ENCODE results near the gene CCDC134. TPM values are rescaled to one million over a fixed set of nuclear protein-coding genes. Genes with fewer than 3 reads are reported as not detected.
A peak's percentile ranks its signal among the peaks of the same experiment; 100 is the strongest.

The CCDC134 gene
- total RNA-seq, 4 donors from 2014 or later = 6.6 to 18.8 (median 14.4) TPM

- TF ChIP-seq CTCF (IDR thresholded peaks at IDR 0.05) (no peak), POLR2A (IDR thresholded peaks at IDR 0.05) (no peak)
- Histone ChIP-seq H3K27ac (no peak overlapping the region), H3K36me3 (no peaks in the 10 kb centered on the region), H3K27me3 (no peaks in the 10 kb centered on the region), H3K4me3 (replicated peaks in 1 of 3) (no peak overlapping the region), H3K4me1 (peaks cover 15 to 16% of the 10 kb centered on the region in 2 donors), H3K9me3 (no peaks in the 10 kb centered on the region)
- intact Hi-C loops (cut with DNase I) = no loop called here
- no peak for DNase-seq
- WGBS, 2 donors = 82 to 83% methylated on average over 10 of the region's 10 CpGs
Measured at GRCh38 chr22:41846268-41846987, 45.9 kb downstream of the CCDC134 start.

GRCh38 chr22:41847300-41847699 is 46.8 kb downstream of the CCDC134 start:
- Histone ChIP-seq H3K27me3 (no peaks in the 10 kb centered on the region), H3K4me1 (peaks cover 9 to 16% of the 10 kb centered on the region in 2 donors), H3K27ac (no peak overlapping the region), H3K36me3 (no peaks in the 10 kb centered on the region), H3K4me3 (replicated peaks in 1 of 3) (no peak overlapping the region), H3K9me3 (no peaks in the 10 kb centered on the region)
- WGBS, 2 donors = 77 to 87% methylated on average over 2 of the region's 2 CpGs
- DNase-seq = no peak
- intact Hi-C loops (cut with DNase I) = no loop called here
- TF ChIP-seq POLR2A (IDR thresholded peaks at IDR 0.05) = no peak
- no peak for TF ChIP-seq CTCF (IDR thresholded peaks at IDR 0.05)

GRCh38 chr22:41848468-41848867 is 48.0 kb downstream of the CCDC134 start:
- H3K27ac ChIP-seq = no peak overlapping the region
- no peak overlapping the region for H3K4me3 ChIP-seq (replicated peaks in 1 of 3)
- H3K9me3 ChIP-seq = no peaks in the 10 kb centered on the region
- no peak for TF ChIP-seq CTCF (IDR thresholded peaks at IDR 0.05)
- no peak for TF ChIP-seq POLR2A (IDR thresholded peaks at IDR 0.05)
- peaks cover 9 to 16% of the 10 kb centered on the region in 2 donors for H3K4me1 ChIP-seq
- WGBS, 2 donors = 73 to 79% methylated on average over 5 of the region's 5 CpGs
- intact Hi-C loops (cut with DNase I) = no loop called here
- no peaks in the 10 kb centered on the region for H3K36me3 ChIP-seq
- no peaks in the 10 kb centered on the region for H3K27me3 ChIP-seq
- no peak for DNase-seq

GRCh38 chr22:41856469-41856868 is 56.0 kb downstream of the CCDC134 start:
- TF ChIP-seq CTCF (IDR thresholded peaks at IDR 0.05) (no peak), POLR2A (IDR thresholded peaks at IDR 0.05) (no peak)
- Histone ChIP-seq H3K4me3 (replicated peaks in 1 of 3) (no peak overlapping the region), H3K9me3 (no peaks in the 10 kb centered on the region), H3K27ac (no peak overlapping the region), H3K36me3 (no peaks in the 10 kb centered on the region), H3K27me3 (no peaks in the 10 kb centered on the region), H3K4me1 (peaks cover 0 to 4% of the 10 kb centered on the region in 2 donors)
- DNase-seq = no peak
- WGBS, 2 donors = 87 to 95% methylated on average over 2 of the region's 2 CpGs
- intact Hi-C loops (cut with DNase I) = no loop called here

- peak; percentile 8 to 29 for DNase-seq
- WGBS, 2 donors = 70 to 80% methylated on average over 7 of the region's 7 CpGs
- Histone ChIP-seq H3K9me3 (no peaks in the 10 kb centered on the region), H3K4me1 (peaks cover 0 to 12% of the 10 kb centered on the region in 2 donors), H3K36me3 (no peaks in the 10 kb centered on the region), H3K27me3 (no peaks in the 10 kb centered on the region), H3K27ac (no peak overlapping the region), H3K4me3 (replicated peaks in 1 of 3) (no peak overlapping the region)
- intact Hi-C loops (cut with DNase I) = no loop called here
- peak in 4 of 6 experiments; percentile 28 to 41 (median 34) for TF ChIP-seq CTCF (IDR thresholded peaks at IDR 0.05)
- TF ChIP-seq POLR2A (IDR thresholded peaks at IDR 0.05) = no peak
Measured at GRCh38 chr22:41857155-41857859, 56.8 kb downstream of the CCDC134 start.
